H1 (cell line): Measurements from ENCODE around the gene DNAJB11. TPM values are rescaled to one million over a fixed set of nuclear protein-coding genes. Genes with fewer than 3 reads are reported as not detected.

Experiments
- BRCA1 ChIP-seq: IDR thresholded peaks from 2 replicates; pipeline ENCODE4 v1.6.1; 2012; ENCODE audit warnings: low read depth, low read length, improper control_type of control experiment
- CHD7 ChIP-seq: fragments of 300-600 bp; sonication (generic); IDR thresholded peaks from 2 replicates; pipeline ENCODE4 v1.7.1; 2012; ENCODE audit warnings: low read length, moderate library complexity, mild to moderate bottlenecking, inconsistent platforms; ENCODE audit not compliant: insufficient replicate concordance
- HDAC2 ChIP-seq, 2 experiments: fragments of 300-600 bp in 1 of 2; sonication (generic) in 1 of 2; IDR thresholded peaks; 2 replicates each; pipeline ENCODE4 v1.6.1; 2011 to 2012; ENCODE audit warnings: low read depth in 2 of 2, low read length in 2 of 2, mild to moderate bottlenecking in 2 of 2, moderate library complexity in 2 of 2, borderline replicate concordance in 1 of 2, inconsistent platforms in 1 of 2
- JUND ChIP-seq: IDR thresholded peaks from 2 replicates; pipeline ENCODE4 v1.6.1; 2011; ENCODE audit warnings: mild to moderate bottlenecking, improper control_type of control experiment, low read length
- MAFK ChIP-seq: IDR thresholded peaks from 2 replicates; pipeline ENCODE4 v1.6.1; 2012; ENCODE audit warnings: low read depth, mild to moderate bottlenecking, improper control_type of control experiment, low read length
- POLR2AphosphoS5 ChIP-seq: IDR thresholded peaks from 2 replicates; pipeline ENCODE4 v1.6.1; 2011; ENCODE audit warnings: low read depth, low read length
- SUZ12 ChIP-seq: fragments of 200-600 bp; sonication (generic); IDR thresholded peaks from 2 replicates; pipeline ENCODE4 v1.6.1; 2012; ENCODE audit warnings: mild to moderate bottlenecking, inconsistent platforms, low read length, moderate library complexity, mixed read lengths
- polyA plus RNA-seq, 7 experiments: library from polyadenylated mRNA; depleted of rRNA in 3 of 7; stranded (reverse) in 5 of 7; unstranded in 2 of 7; fragments of >200 nt in 5 of 7; fragments of 200-250 nt in 2 of 7; gene quantifications; 1 replicate in 5 of 7; 2 replicates in 1 of 7; 4 replicates in 1 of 7; pipeline versions ENCODE4 v1.2.1 to v1.2.3, GENCODE V29; 2011 to 2013; ENCODE audit warnings: missing spikeins in 2 of 7, mixed read lengths in 2 of 7
- total RNA-seq: library from RNA; stranded (reverse); fragmentation: NEBNext Ultra II Directional; extraction: Animal tissue kit (Norgen Biotek cat#: 25700); gene quantifications from 2 replicates; pipeline ENCODE4 v1.2.1, GENCODE V29; 2021

The DNAJB11 gene
- total and polyA plus RNA-seq, 2 of the 8 experiments (the other 6 are each of a cell fraction or from before 2014, with no cell fraction given): 14.6 to 63.9 TPM

- no peak for TF ChIP-seq CHD7
- no peak for TF ChIP-seq SUZ12
- TF ChIP-seq BRCA1: no peak
- TF ChIP-seq POLR2AphosphoS5: no peak
- no peak for TF ChIP-seq HDAC2 (IDR thresholded peaks at IDR 0.05; ENCODE audit: borderline replicate concordance in 1 of 2, low read depth in 2 of 2, low read length in 2 of 2)
- TF ChIP-seq MAFK: no peak
- no peak for TF ChIP-seq JUND
Measured at GRCh38 chr3:186523434-186523833, 47.1 kb upstream of the DNAJB11 start (continued).
